Effector CD8-positive, alpha-beta T cell (primary cell): ENCODE results near the gene L3MBTL3.
"Not testable (repeated sequence)": the region's sequence is repeated elsewhere in the genome, so short reads cannot be mapped to it uniquely, and the experiment has no call there.

Experiments used
- DNase-seq: peaks from one replicate; lab custom pipeline; 2025; lab: John Stamatoyannopoulos, UW

The L3MBTL3 gene

GRCh38 chr6:130076512-130076911 is 58.1 kb downstream of the L3MBTL3 start:
- no peak for DNase-seq

GRCh38 chr6:130090796-130091195 is 72.4 kb downstream of the L3MBTL3 start:
- DNase-seq: no peak

- DNase-seq: no peak
Measured at GRCh38 chr6:130093546-130093945, 75.2 kb downstream of the L3MBTL3 start.

GRCh38 chr6:130098317-130098716 is 79.9 kb downstream of the L3MBTL3 start:
- DNase-seq: no peak

- no peak for DNase-seq
Measured at GRCh38 chr6:130099119-130099518, 80.7 kb downstream of the L3MBTL3 start.

GRCh38 chr6:130105996-130106704 is 87.8 kb downstream of the L3MBTL3 start:
- DNase-seq: no peak

GRCh38 chr6:130107710-130108109 is 89.3 kb downstream of the L3MBTL3 start:
- DNase-seq: no peak

- no peak for DNase-seq
Measured at GRCh38 chr6:130111031-130111430, 92.7 kb downstream of the L3MBTL3 start.

- no peak for DNase-seq
Measured at GRCh38 chr6:130113201-130113710, 94.9 kb downstream of the L3MBTL3 start.

- no peak for DNase-seq
Measured at GRCh38 chr6:130115036-130115435, 96.7 kb downstream of the L3MBTL3 start.

GRCh38 chr6:130116273-130116672 is 97.9 kb downstream of the L3MBTL3 start:
- DNase-seq: no peak

GRCh38 chr6:130117187-130117701 is 98.9 kb downstream of the L3MBTL3 start:
- not testable (repeated sequence) for DNase-seq

GRCh38 chr6:130118236-130118635 is 99.9 kb downstream of the L3MBTL3 start:
- no peak for DNase-seq

- DNase-seq: no peak
Measured at GRCh38 chr6:130119211-130119610, 100.8 kb downstream of the L3MBTL3 start.

GRCh38 chr6:130120731-130121130 is 102.3 kb downstream of the L3MBTL3 start:
- DNase-seq: no peak

GRCh38 chr6:130122243-130122642 is 103.9 kb downstream of the L3MBTL3 start:
- no peak for DNase-seq

GRCh38 chr6:130127195-130127594 is 108.8 kb downstream of the L3MBTL3 start:
- no peak for DNase-seq

- no peak for DNase-seq
Measured at GRCh38 chr6:130128326-130128725, 109.9 kb downstream of the L3MBTL3 start.

- DNase-seq: no peak
Measured at GRCh38 chr6:130129762-130130246, 111.4 kb downstream of the L3MBTL3 start.

- DNase-seq: no peak
Measured at GRCh38 chr6:130132286-130132701, 113.9 kb downstream of the L3MBTL3 start.

- no peak for DNase-seq
Measured at GRCh38 chr6:130134582-130134981, 116.2 kb downstream of the L3MBTL3 start.

- no peak for DNase-seq
Measured at GRCh38 chr6:130136798-130137197, 118.4 kb downstream of the L3MBTL3 start.

- DNase-seq: no peak
Measured at GRCh38 chr6:130138116-130138908, 119.9 kb downstream of the L3MBTL3 start.
